ENCODE measurements around the gene REC8.

DNA sequence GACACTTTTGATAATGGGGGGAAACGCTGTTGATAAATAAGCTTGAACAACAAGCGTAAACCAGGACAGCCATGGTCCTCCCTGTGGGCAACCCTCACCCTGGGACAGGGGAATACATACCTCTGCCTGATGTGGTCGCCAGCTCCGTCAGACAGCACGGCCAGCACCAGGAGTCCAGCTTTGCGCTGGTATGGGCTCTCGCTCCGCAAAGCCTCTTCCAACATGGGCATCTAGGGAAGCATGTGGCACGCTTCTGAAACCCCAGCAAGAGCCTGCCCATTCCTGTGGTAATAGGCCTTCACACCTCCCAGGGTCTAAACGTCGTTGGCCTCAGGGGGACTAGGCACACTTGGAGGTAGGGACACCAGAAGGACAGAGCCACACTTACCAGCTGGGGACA is 13.9 kb downstream of the REC8 start:
- TF ChIP-seq, protein P1, sequence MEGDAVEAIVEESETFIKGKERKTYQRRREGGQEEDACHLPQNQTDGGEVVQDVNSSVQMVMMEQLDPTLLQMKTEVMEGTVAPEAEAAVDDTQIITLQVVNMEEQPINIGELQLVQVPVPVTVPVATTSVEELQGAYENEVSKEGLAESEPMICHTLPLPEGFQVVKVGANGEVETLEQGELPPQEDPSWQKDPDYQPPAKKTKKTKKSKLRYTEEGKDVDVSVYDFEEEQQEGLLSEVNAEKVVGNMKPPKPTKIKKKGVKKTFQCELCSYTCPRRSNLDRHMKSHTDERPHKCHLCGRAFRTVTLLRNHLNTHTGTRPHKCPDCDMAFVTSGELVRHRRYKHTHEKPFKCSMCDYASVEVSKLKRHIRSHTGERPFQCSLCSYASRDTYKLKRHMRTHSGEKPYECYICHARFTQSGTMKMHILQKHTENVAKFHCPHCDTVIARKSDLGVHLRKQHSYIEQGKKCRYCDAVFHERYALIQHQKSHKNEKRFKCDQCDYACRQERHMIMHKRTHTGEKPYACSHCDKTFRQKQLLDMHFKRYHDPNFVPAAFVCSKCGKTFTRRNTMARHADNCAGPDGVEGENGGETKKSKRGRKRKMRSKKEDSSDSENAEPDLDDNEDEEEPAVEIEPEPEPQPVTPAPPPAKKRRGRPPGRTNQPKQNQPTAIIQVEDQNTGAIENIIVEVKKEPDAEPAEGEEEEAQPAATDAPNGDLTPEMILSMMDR (IDR thresholded peaks at IDR 0.05) = no peak
- no peak for TF ChIP-seq POLR2A (IDR thresholded peaks at IDR 0.05)

Data from prostate gland (tissue), 2 donors.